NK-92 treated with Interleukin-12 subunit alpha and Interleukin-12 subunit beta, amount 100 ng/mL, for 24 hours (cell line): ENCODE results near the gene AGAP1.

Experiments used
- DNase-seq: peaks from one replicate; lab custom pipeline; 2025; lab: John Stamatoyannopoulos, UW

Gene AGAP1

GRCh38 chr2:235848946-235849345 is 355.1 kb downstream of the AGAP1 start:
- no peak for DNase-seq

- DNase-seq: no peak
Observed at GRCh38 chr2:235849489-235849888, 355.6 kb downstream of the AGAP1 start.

GRCh38 chr2:235850289-235850688 is 356.4 kb downstream of the AGAP1 start:
- no peak for DNase-seq

GRCh38 chr2:235850771-235851551 is 357.1 kb downstream of the AGAP1 start:
- no peak for DNase-seq

GRCh38 chr2:235851828-235852525 is 358.1 kb downstream of the AGAP1 start:
- no peak for DNase-seq

GRCh38 chr2:235852526-235852920 is 358.7 kb downstream of the AGAP1 start:
- no peak for DNase-seq

GRCh38 chr2:235854276-235854675 is 360.4 kb downstream of the AGAP1 start:
- DNase-seq: no peak

- DNase-seq: no peak
Observed at GRCh38 chr2:235855011-235855410, 361.2 kb downstream of the AGAP1 start.

- DNase-seq: no peak
Observed at GRCh38 chr2:235856151-235856854, 362.5 kb downstream of the AGAP1 start.

- no peak for DNase-seq
Observed at GRCh38 chr2:235857598-235857997, 363.8 kb downstream of the AGAP1 start.

- DNase-seq: no peak
Observed at GRCh38 chr2:235858881-235859280, 365.0 kb downstream of the AGAP1 start.

GRCh38 chr2:235859651-235860050 is 365.8 kb downstream of the AGAP1 start:
- no peak for DNase-seq

- no peak for DNase-seq
Observed at GRCh38 chr2:235860111-235860510, 366.3 kb downstream of the AGAP1 start.

- DNase-seq: no peak
Observed at GRCh38 chr2:235860871-235861270, 367.0 kb downstream of the AGAP1 start.

- no peak for DNase-seq
Observed at GRCh38 chr2:235861383-235861782, 367.5 kb downstream of the AGAP1 start.

GRCh38 chr2:235863414-235863813 is 369.6 kb downstream of the AGAP1 start:
- DNase-seq: no peak

GRCh38 chr2:235864302-235864701 is 370.5 kb downstream of the AGAP1 start:
- DNase-seq: no peak

GRCh38 chr2:235864733-235865515 is 371.1 kb downstream of the AGAP1 start:
- DNase-seq: no peak

- DNase-seq: no peak
Observed at GRCh38 chr2:235866373-235866772, 372.5 kb downstream of the AGAP1 start.

GRCh38 chr2:235868224-235868623 is 374.4 kb downstream of the AGAP1 start:
- DNase-seq: no peak

GRCh38 chr2:235868645-235869044 is 374.8 kb downstream of the AGAP1 start:
- no peak for DNase-seq

GRCh38 chr2:235870515-235870914 is 376.7 kb downstream of the AGAP1 start:
- DNase-seq: no peak
